CD4-positive, alpha-beta T cell treated with Interleukin-12 subunit alpha and Interleukin-12 subunit beta, for 1 hour (primary cell): ENCODE measurements around the gene ERI3.

Experiments used
- DNase-seq: peaks from one replicate; pipeline ENCODE4 v3.0.0-alpha.2; 2020

Gene ERI3

GRCh38 chr1:44347280-44347679, 7.8 kb downstream of the ERI3 start:
- no peak for DNase-seq

- DNase-seq, result no peak
Observed at GRCh38 chr1:44346878-44347277, 8.2 kb downstream of the ERI3 start.

GRCh38 chr1:44346184-44346583, 8.9 kb downstream of the ERI3 start:
- no peak for DNase-seq

GRCh38 chr1:44345187-44345775, 9.8 kb downstream of the ERI3 start:
- DNase-seq, result no peak

- no peak for DNase-seq
Observed at GRCh38 chr1:44339731-44340130, 15.3 kb downstream of the ERI3 start.

- no peak for DNase-seq
Observed at GRCh38 chr1:44338136-44338535, 16.9 kb downstream of the ERI3 start.

- DNase-seq, result no peak
Observed at GRCh38 chr1:44336668-44337067, 18.4 kb downstream of the ERI3 start.

- DNase-seq, result no peak
Observed at GRCh38 chr1:44334968-44335367, 20.1 kb downstream of the ERI3 start.

GRCh38 chr1:44333376-44333775, 21.7 kb downstream of the ERI3 start:
- no peak for DNase-seq

GRCh38 chr1:44332505-44332904, 22.6 kb downstream of the ERI3 start:
- no peak for DNase-seq

- DNase-seq, result no peak
Observed at GRCh38 chr1:44330935-44331334, 24.1 kb downstream of the ERI3 start.

- DNase-seq, result no peak
Observed at GRCh38 chr1:44328671-44329416, 26.2 kb downstream of the ERI3 start.

GRCh38 chr1:44327679-44328491, 27.2 kb downstream of the ERI3 start:
- no peak for DNase-seq

- DNase-seq, result no peak
Observed at GRCh38 chr1:44326821-44327465, 28.1 kb downstream of the ERI3 start.

- DNase-seq, result no peak
Observed at GRCh38 chr1:44326024-44326701, 28.9 kb downstream of the ERI3 start.

GRCh38 chr1:44323947-44324346, 31.1 kb downstream of the ERI3 start:
- no peak for DNase-seq

- DNase-seq, result no peak
Observed at GRCh38 chr1:44322367-44322766, 32.7 kb downstream of the ERI3 start.

GRCh38 chr1:44321466-44321865, 33.6 kb downstream of the ERI3 start:
- DNase-seq, result no peak

- peak; percentile 56 for DNase-seq
Observed at GRCh38 chr1:44318097-44319088, 36.7 kb downstream of the ERI3 start.

GRCh38 chr1:44316231-44316759, 38.8 kb downstream of the ERI3 start:
- no peak for DNase-seq

- no peak for DNase-seq
Observed at GRCh38 chr1:44315521-44315920, 39.5 kb downstream of the ERI3 start.
